COLO668 (cell line): ENCODE data around the gene KLK1.
"Not testable (repeated sequence)": the region's sequence is repeated elsewhere in the genome, so short reads cannot be mapped to it uniquely, and the experiment has no call there.

Source experiments
- DNase-seq: peaks from one replicate; lab custom pipeline; 2025; ENCODE audit not compliant: unreplicated experiment; lab: John Stamatoyannopoulos, UW

The KLK1 gene

DNA sequence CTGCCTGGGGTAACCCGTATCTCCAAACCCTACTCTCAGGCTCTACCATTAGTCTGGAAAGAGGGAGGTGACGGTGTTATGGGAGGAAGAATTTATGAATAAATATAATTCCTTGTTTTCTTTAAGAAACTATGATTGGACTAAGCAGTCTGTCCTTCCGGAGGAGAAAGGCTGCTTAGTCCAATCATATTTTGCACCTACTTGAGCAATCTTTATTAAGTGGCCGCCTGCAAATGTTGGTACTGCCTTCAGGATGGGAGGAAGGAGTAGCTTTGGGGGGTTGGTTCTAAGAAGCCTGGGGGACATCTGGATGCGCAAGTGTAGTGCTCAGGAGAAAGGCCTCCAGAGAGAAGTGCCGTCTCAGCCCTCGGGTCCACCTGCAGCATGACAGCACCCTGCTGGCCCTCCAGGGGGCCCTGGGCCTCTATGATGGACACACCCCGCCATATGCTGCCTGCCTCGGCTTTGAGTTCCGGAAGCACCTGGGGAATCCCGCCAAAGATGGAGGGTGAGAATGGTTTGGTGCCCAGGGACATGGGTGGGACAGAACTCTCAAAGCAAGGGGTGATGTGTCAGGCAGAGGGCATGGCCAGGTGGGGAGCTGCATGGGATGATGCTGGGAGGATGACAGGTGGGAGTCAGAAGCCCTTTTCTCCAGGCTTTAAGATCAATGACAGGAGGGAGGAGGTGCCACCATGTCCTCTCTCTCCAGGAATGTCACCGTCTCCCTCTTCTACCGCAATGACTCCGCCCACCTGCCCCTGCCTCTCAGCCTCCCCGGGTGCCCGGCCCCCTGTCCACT, 29.3 kb downstream of the KLK1 start:
- DNase-seq, result peak; percentile 84

DNA sequence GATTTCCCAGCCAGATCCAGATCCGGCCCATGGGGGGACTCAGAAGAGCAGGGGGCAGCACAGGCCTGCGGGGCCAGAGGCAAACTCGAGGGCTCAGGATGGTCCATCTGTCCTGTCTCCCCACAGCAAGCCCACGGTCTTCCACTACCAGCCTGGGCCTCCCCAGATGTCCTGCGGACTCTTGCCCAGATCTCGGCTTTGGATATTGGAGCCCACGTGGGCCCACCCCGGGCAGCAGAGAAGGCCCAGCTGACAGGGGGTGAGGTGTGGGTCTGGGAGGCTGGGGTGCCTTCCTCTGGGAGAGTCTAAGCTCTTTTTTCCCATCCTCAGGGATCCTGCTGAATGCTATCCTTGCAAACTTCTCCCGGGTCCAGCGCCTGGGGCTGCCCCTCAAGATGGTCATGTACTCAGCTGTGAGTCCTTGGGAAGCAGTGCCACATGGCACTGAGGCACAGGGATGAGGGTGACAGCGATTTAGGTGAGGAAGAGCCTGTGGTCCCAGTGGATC, 30.0 kb downstream of the KLK1 start:
- peak; percentile 18 for DNase-seq

DNA sequence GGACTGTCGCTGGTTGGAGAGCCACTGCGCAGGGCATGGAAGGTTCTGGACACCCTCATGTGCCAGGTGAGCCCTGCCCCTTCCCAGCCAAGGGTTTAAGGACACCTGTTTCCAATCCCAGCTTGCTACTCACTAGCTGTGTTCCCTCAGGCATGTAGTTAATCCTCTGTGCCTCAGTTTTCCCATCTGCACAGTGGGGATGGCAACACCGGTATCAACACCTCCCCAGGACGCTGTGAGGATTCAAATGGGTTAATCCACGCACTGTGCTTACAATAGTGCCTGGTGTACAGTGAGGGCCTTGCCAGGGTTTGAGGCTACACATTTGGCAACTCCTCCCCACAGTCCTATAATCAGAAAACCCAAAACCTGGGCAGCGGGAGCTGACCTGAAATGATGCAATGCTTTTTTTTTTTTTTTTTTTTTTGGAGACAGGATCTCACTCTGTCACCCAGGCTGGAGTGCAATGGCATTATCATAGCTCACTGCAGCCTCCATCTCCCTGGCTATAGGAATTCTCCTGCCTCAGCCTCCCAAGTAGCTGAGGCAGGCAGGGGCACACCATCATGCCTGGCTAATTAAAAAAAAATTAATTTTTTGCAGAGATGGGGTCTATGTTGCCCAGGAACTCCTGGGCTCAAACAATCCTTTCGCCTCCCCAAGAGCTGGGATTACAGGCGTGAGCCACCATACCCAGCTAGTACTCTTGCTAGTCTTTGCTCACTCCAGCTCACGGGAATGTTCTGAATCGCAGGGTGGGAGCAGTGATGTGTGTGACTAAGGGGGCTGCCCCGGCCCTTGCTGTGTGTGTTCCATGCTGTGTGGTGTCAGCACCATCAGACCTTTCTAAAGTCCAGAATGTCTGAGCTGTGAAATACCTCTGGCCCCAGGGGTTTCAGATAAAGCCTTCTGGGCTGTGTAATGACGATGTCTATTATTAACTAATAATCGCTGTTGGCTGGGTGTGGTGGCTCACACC, 31.0 kb downstream of the KLK1 start:
- no peak for DNase-seq

DNA sequence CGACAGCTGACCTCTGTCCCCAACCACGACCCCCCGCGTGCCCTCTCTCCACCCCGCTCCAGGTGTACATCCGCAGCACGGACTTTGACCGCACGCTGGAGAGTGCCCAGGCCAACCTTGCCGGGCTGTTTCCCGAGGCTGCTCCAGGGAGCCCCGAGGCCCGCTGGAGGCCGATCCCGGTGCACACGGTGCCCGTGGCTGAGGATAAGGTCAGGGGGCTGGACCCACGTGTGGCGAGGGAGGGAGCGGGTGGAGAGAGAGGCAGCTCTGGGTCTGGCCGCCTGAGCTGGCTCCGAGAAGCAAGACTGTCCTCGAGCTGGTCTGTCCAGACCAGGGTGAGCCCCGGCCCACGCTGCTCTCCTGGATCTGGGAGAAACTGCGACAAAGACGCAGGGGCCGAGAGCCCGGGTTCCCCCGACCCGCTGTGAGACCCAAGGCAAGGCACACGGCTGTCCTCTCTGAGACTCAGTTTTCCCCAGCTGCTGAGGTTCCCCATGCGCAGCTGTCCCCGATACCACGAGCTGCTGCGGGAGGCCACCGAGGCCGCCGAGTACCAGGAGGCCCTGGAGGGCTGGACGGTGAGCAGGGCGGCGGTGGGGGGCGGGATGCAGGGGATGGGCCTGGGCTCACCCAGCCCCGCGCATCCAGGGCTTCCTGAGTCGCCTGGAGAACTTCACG, 31.9 kb downstream of the KLK1 start:
- peak; percentile 48 for DNase-seq

DNA sequence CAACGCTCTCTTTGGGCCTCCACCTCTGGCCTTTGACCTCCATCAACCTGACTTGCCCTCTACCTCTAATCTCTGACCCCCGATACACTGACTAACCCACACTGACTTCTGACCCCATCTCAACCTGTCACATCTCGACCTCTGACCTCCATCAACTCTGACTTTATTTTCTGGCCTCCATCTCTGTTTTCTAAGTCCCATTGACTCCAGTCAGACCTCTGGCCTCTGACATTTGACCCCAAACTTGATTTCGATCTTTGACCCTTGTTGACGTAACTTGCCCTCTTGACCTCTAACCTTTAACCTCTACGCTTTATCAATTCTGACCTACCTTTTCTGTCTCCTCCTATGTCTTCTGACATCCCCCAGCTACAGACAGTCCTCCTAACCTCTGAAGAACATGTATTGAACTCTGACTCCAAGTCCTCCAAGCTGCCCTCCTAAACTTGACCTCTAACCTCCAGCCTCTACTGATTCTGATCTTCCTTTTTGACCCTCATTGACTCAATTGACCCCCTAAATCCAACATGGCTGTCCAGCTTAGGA, 32.6 kb downstream of the KLK1 start:
- no peak for DNase-seq

DNA sequence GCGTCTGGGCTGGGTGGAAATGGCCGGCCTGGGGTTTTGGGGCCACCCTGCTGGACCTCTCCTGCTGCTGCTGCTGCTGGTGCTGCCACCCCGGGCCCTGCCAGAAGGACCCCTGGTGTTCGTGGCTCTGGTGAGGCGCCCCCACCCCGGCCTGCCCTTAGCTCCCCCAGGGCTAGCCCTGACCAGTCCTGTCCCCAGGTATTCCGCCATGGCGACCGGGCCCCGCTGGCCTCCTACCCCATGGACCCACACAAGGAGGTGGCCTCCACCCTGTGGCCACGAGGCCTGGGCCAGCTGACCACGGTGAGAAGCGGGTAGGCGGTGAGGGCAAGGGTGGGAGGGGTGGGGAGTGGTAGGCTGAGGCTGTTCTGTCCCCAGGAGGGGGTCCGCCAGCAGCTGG, 33.2 kb downstream of the KLK1 start, which contains the start of gene ACP4:
TSS of gene ACP4 (plus strand) at position 20 of the 400 bp plus-strand sequence. CDS start at position 20, 0 bp downstream.
- DNase-seq, result peak; percentile 33

DNA sequence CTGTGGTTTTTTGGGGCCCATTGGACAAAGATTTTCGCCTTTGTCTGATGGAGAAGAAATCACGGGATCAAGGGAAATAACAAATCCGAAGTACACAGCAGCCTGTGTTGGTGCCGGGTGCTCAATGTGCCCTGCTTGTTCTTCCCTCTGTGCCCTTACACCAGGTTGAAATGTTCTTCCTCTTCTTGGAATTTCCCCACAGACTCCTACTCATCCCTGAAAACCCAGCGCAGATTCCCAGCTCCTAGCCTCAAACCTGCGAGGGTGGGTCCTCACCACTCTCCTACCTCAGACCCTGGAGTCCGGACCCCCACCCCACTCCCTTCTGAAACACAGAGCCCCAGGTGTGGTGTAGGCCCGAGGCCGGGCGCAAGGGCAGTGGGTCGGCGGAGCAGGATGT, 38.3 kb downstream of the KLK1 start:
- no peak for DNase-seq

DNA sequence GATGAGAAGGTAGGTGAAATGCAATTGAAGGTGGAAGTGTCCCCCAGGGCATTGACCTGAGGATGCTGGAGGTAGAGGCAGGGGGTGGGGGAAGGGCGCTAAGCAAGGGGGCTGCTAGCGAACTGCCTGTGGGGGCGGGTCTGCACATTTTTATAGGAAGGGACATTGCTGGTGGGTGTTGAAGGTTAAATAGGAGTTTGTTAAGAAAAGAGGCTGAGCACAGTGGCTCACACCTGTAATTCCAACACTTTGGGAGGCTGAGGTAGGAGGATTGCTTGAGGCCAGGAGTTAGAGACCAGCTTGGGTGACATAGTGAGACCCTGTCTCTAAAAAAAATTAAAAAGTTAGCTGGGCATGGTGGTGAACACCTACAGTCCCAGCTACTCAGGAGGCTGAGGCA, 38.9 kb downstream of the KLK1 start:
- no peak for DNase-seq

DNA sequence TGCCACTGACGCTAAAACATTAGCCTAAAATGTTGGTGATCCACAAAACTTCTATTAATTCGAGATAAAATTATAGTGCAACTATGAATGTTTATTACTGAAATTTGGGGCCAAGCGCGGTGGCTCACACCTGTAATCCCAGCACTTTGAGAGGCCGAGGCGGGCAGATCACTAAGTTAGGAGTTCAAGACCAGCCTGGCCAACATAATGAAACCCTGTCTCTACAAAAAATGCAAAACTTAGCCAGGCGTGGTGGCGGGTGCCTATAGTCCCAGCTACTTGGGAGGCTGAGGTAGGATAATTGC, 39.8 kb downstream of the KLK1 start:
- DNase-seq, result not testable (repeated sequence)

DNA sequence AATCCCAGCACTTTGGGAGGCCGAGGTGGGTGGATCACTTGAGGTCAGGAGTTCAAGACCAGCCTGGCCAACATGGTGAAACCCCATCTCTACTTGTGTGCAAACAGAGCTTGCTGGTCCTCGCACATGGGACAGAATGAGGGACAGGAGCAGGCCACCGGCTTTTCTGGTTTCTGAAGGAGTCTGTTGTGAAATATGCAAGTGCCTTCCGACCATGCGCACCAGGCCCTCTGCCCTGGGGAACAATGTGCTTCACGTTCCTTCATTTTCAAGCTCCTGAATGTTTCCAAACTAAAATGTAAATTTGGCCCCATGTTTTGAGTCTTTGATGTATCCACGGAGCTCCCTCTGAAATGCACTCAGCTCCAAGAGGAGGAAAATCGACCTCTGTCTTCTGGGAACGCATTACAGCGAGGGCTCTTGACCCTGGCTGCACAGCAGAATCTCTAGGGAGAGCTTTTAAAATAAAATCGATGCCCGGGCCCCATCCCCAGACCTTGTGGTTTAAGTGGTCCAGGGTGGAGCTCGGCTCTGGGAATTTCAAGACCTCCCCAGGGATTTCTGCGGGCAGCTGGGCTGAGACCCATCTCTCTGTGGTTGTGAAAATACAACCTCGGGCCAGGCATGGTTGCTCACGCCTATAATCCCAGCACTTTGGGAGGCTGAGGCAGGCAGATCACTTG, 42.7 kb downstream of the KLK1 start:
- DNase-seq, result no peak

DNA sequence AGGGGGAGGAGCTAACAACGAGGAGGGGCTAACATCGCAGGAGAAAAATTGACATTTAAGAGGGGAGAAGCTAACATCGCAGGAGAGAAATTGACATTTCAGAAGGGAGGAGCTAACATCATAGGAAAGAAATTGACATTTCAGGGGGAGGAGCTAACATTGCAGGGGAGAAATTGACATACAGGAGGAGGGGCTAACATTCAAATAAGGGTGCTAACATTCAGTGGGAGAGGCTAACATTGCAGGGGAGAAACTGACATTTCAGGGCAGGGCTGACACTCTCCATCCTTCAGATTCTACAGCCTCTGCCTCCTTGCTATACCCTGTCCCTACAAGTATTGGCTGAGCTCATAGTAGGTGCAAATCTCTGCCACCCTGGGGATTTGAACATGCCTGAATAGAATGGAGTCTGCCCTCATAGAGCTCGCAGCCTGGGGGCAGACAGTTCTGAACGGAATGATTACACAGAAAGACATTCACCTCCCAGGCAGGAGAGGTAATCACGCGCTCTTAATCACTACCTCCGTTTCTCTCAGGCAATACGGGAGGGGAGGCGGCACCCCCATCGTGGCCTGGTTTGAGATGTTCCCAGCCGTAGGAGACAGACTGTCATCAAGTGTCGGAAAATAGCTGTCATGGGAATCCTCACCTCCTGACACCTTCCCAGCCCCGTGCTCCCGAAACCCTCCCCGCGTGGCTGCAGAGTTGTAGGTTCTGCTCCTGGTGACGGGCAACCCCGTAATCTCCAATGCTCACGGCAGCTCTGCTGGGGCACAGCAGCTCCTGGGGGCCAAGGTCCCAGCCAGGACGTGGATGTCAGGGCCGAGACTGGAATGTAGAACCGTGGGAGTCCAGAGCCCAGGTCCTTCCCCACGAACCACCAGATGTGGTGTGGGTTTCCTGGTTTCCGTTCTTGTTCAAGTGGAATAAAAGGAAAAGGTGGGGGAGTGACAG, 43.8 kb downstream of the KLK1 start:
- no peak for DNase-seq

DNA sequence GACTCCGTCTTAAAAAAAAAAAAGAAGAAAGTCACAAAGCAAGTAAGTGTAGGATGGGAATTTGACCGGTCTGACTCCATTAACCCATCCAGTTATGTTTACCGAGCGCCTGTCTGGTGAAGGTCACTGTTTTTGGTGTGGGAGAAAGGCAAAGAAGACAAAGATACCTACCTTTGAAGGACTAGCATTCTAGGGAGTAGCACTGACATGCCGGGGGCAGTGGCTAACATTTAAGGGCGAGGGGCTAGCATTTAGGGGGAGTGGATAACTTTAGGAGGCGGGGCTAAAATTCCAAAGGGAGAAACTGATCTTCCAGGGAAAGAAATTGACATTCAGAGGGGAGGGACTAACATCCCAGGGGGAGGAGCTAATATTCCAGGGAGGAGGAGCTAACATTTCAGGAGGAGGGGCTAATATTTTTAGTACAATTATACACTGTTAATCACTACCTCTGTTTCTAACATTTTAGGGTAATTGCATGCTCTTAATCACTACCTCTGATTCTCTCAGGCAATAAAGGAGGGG, 44.6 kb downstream of the KLK1 start:
- no peak for DNase-seq

DNA sequence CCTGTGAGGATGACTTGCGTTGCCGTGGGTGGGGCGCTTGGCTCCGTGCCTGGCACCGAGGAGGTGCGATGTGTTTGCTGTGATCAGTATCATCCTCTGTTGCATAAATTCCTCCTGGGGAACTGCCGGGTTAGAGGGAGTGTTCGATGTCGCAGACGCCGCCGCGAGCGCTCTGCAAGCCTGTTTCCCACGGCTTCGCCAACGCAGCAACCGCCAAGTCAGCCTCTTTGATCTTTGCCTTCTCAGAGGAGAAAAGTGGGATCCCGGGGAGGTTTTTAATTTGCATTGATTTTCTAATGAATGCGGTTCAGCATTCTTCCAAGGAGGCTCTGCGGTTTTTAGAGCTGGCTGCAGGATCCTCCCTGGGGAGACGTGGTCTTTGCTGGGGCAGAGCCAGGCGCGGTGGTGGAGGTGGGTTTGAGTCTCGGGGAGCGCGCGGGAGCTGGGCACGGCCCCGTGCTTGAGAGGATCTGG, 45.7 kb downstream of the KLK1 start:
- DNase-seq, result peak; percentile 17

DNA sequence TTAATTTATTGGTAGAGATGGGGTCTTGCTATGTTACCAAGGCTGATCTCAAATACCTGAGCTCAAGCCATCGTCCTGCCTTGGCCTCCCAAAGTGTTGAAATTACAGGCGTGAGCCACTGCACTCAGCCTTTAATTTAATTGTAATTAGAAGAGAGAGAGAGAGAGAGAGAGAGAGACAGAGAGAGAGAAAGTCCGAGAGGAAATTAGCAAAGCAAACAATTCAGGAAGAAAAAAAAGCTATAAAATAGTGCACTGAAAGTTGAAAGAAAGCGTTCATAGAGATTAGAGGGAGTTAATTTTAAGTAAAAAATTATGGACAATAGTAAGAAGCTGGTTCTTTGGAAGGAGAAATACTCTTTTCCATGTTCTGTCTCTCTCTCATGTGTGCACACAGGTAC, 46.3 kb downstream of the KLK1 start:
- no peak for DNase-seq

DNA sequence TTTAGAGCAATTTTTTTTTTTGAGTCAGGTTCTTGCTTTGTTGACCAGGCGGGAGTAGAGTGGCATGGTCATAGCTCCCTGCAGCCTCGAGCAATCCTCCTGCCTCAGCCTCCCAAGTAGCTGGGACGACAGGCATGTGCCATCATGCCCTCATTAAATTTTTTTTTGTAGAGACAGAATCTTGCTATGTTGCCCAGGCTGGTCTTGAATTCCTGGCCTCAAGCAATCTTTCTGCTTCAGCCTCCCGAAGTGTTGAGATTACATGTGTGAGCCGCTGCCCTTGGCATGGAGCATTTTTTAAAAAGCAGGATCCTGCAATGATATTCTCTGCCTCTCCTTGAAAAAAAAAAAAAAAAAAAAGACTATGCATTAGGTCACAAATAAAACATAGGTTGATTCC, 47.5 kb downstream of the KLK1 start:
- no peak for DNase-seq

DNA sequence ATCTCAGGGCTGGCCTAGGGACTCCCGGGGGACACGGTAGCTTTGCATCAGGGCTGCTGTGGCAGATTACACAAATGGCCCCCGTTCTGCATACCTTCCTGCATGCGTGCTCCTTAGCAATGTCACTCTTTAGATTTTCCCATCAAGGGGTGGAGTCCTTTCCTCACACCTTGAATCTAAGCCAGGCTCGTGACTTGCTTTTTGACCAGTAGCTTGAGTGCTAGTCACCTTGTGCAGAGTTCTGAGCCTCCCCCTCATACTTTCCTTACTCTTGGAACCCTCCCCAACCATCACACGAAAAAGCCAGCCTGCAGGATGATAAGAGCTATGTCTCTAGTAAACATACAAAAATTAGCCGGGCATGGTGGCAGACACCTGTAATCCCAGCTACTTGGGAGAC, 50.1 kb downstream of the KLK1 start:
- DNase-seq, result not testable (repeated sequence)

DNA sequence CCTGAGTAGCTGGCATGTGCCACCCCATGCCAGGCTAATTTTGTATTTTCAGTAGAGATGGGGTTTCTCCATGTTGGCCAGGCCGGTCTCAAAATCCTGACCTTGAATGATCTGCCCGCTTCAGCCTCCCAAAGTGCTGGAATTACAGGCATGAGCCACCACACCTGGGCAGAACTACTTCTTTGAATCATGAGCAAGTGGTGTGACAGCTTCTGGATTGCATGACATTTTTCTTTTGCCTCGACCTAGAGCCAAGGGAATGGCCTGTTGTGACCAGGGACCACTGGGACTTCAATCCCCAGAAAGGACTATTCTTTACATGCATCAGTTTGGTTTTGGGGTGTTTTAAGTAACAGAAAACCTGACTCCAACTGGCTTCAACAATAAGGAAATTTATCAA, 50.7 kb downstream of the KLK1 start:
- DNase-seq, result not testable (repeated sequence)

DNA sequence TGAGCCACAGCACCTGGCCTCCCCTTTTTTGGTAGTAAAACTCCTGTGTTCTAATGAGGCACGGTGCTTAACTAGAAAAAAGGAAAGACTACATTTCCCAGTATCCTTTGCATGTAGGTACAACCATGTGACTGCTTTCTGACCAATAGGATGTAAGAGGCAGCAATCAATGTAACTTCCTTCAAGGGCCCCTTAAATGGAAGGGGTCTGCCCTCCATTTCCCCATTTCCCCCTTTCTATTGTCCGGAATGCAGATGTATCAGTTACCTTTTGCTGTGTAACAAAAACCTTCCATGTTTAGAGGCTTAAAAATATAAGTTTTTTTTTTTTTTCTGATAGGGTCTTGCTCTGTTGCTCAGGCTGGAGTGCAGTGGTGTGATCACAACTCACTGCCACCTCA, 51.1 kb downstream of the KLK1 start:
- no peak for DNase-seq

DNA sequence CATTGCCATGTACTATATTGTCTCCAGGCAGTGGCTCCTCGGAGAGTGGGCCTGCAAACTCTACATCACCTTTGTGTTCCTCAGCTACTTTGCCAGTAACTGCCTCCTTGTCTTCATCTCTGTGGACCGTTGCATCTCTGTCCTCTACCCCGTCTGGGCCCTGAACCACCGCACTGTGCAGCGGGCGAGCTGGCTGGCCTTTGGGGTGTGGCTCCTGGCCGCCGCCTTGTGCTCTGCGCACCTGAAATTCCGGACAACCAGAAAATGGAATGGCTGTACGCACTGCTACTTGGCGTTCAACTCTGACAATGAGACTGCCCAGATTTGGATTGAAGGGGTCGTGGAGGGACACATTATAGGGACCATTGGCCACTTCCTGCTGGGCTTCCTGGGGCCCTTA, 52.7 kb downstream of the KLK1 start:
- DNase-seq, result no peak
